GM21825 (cell line): ENCODE measurements around the gene TATDN3.
A peak's percentile ranks its signal among the peaks of the same experiment; 100 is the strongest.
"Not testable (repeated sequence)": the region's sequence is repeated elsewhere in the genome, so short reads cannot be mapped to it uniquely, and the experiment has no call there.

ENCODE experiments used
- ATAC-seq: cut with Tn5 transposase; IDR thresholded peaks from one replicate; pipeline ENCODE4 v1.9.1; 2021; ENCODE audit warnings: mild to moderate bottlenecking, moderate library complexity; ENCODE audit not compliant: unreplicated experiment

Gene TATDN3

GRCh38 chr1:212827171-212827776 is 35.6 kb downstream of the TATDN3 start:
- no peak for ATAC-seq

- ATAC-seq: no peak
Observed at GRCh38 chr1:212827831-212828278, 36.2 kb downstream of the TATDN3 start.

- no peak for ATAC-seq
Observed at GRCh38 chr1:212828395-212828794, 36.7 kb downstream of the TATDN3 start.

- ATAC-seq: peak; percentile 86
Observed at GRCh38 chr1:212833211-212834207, 41.8 kb downstream of the TATDN3 start.

- no peak for ATAC-seq
Observed at GRCh38 chr1:212838145-212838544, 46.5 kb downstream of the TATDN3 start.

- ATAC-seq: not testable (repeated sequence)
Observed at GRCh38 chr1:212844521-212844920, 52.8 kb downstream of the TATDN3 start.

- ATAC-seq: no peak
Observed at GRCh38 chr1:212847549-212847948, 55.9 kb downstream of the TATDN3 start, which contains the start of gene SPATA45. Gene SPATA45, minus strand, starts transcription at chr1:212847649. Its CDS starts 11,500 bp downstream, at chr1:212836149.

GRCh38 chr1:212852105-212852688 is 60.5 kb downstream of the TATDN3 start:
- no peak for ATAC-seq

- ATAC-seq: no peak
Observed at GRCh38 chr1:212853658-212854057, 62.0 kb downstream of the TATDN3 start.

- no peak for ATAC-seq
Observed at GRCh38 chr1:212856755-212857154, 65.1 kb downstream of the TATDN3 start.

- peak; percentile 97 for ATAC-seq
Observed at GRCh38 chr1:212857992-212858460, 66.3 kb downstream of the TATDN3 start, which contains the start of gene FLVCR1. Gene FLVCR1, plus strand, starts transcription at chr1:212858275. Its CDS starts 178 bp downstream, at chr1:212858453.

- peak; percentile 16 for ATAC-seq
Observed at GRCh38 chr1:212858461-212859265, 67.0 kb downstream of the TATDN3 start.

GRCh38 chr1:212860713-212861581 is 69.3 kb downstream of the TATDN3 start:
- ATAC-seq: no peak

GRCh38 chr1:212862111-212862690 is 70.5 kb downstream of the TATDN3 start:
- no peak for ATAC-seq

- not testable (repeated sequence) for ATAC-seq
Observed at GRCh38 chr1:212863345-212863744, 71.7 kb downstream of the TATDN3 start.

GRCh38 chr1:212864201-212864600 is 72.5 kb downstream of the TATDN3 start:
- ATAC-seq: no peak
